Naive thymus-derived CD8-positive, alpha-beta T cell (primary cell): ENCODE data around the gene TNFRSF1B. TPM values are rescaled to one million over a fixed set of nuclear protein-coding genes. Genes with fewer than 3 reads are reported as not detected.

Experiments
- ATAC-seq, 2 donors: fragments of 150-1000 bp; cut with Tn5 transposase in 1 of 2; sonication (Bioruptor Pico), chemical (Tn5 transposase) in 1 of 2; 1 replicate in 1 of 2; 2 replicates in 1 of 2; pipeline ENCODE4 v1.10.0; 2021; ENCODE audit warnings: mild to moderate bottlenecking in 2 of 2, moderate library complexity in 2 of 2
- POLR2A ChIA-PET: fragments of 350-600 bp; sonication (Branson Sonifier 250); formaldehyde crosslinking; loops from one replicate; lab custom pipeline; 2021; ENCODE audit warnings: antibody characterized with exemption; lab: Charles Lee
- DNase-seq, 10 donors: peaks; one replicate each; pipeline versions ENCODE4 v3.0.0 to v3.0.0-alpha.2; 2020 to 2022
- H3K27ac Mint-ChIP-seq, 10 donors: one replicate each; pipeline ENCODE4 v1.8.0; 2020 to 2022; ENCODE audit warnings: mild to moderate bottlenecking in 10 of 10, mixed read lengths in 10 of 10, moderate library complexity in 4 of 10, inconsistent platforms in 1 of 10
- H3K27me3 Mint-ChIP-seq, 5 donors: one replicate each; pipeline ENCODE4 v1.8.0; 2021 to 2022; ENCODE audit warnings: mixed read lengths in 5 of 5
- H3K36me3 Mint-ChIP-seq, 3 donors: one replicate each; pipeline ENCODE4 v1.8.0; 2020 to 2022; ENCODE audit warnings: mixed read lengths in 3 of 3, mild to moderate bottlenecking in 2 of 3, inconsistent platforms in 1 of 3
- H3K4me1 Mint-ChIP-seq, 4 donors: one replicate each; pipeline ENCODE4 v1.8.0; 2021 to 2022; ENCODE audit warnings: mixed read lengths in 4 of 4
- H3K4me3 Mint-ChIP-seq, 10 donors: one replicate each; pipeline ENCODE4 v1.8.0; 2020 to 2022; ENCODE audit warnings: mild to moderate bottlenecking in 10 of 10, mixed read lengths in 10 of 10, moderate library complexity in 6 of 10, inconsistent platforms in 1 of 10
- H3K9me3 Mint-ChIP-seq, 9 donors: one replicate each; pipeline ENCODE4 v1.8.0; 2020 to 2022; ENCODE audit warnings: mixed read lengths in 9 of 9, mild to moderate bottlenecking in 3 of 9, inconsistent platforms in 1 of 9, moderate library complexity in 1 of 9
- polyA plus RNA-seq, 3 donors: library from polyadenylated mRNA; unstranded; fragments of 300-500 nt; fragmentation: Illumina TruSeq; gene quantifications; one replicate each; pipeline ENCODE4 v1.2.3, GENCODE V29; 2021
- total RNA-seq, 8 experiments: library from RNA in 2 of 8; stranded (reverse) in 2 of 8; gene quantifications; one replicate each; pipeline ENCODE4 v1.2.3 and lab custom pipeline; 2021 to 2026

Gene TNFRSF1B
- total and polyA plus RNA-seq, 5 experiments from 2014 or later: 16.5 to 64.6 (median 19.7) TPM

DNA sequence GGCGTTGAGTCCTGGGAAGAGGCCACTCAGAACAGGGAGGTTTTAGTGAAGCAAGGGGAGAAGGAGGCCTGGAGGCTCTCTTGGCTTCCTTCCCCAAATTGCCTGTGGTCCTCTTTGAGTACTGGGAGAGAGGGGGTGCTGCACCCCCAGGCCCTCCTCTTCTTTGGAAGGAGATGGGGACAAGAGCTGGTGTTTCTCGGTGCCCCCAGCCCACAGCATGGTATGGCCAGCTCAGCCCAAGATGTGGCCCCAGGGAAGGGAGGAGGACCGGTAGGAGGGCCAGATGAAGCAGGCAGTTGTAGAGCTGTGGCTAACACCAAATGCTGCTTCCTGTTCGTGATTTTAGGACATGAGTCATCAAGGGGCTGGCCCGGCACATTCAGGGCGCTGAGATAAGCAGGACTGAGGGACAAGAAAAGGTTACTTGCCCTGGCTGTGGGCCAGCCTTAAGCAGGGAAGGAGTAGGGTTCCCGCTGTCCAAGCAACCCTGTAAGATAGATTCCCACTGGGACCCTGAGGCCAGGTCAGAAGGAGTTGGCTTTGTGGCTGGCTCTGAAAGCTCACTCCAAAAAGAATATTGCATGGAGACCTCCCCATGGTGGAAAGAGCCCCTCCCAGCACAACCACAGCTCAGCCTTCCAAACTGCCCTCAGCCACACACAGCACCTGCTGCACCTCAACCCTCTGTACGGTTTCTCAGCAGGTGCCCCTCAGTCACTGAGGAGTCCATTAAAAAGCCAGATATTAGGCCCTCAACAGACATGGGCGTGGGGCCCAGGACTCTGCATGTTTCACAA, 4.9 kb upstream of the TNFRSF1B start:
- POLR2A ChIA-PET: interaction anchor here (0.6 to 5.5 kb wide), 7 partner anchors 10 to 66 kb away, joined by 4 to 77 read pairs (median 4); no protein-coding TSS in a partner anchor
- Mint-ChIP-seq H3K27ac (peak overlapping the region; percentile 43 to 89 (median 72)), H3K9me3 (peaks cover 0 to 1% (median 0%) of the 10 kb centered on the region in 9 donors), H3K27me3 (no peaks in the 10 kb centered on the region), H3K36me3 (no peaks in the 10 kb centered on the region), H3K4me1 (peaks cover 36 to 84% (median 68%) of the 10 kb centered on the region in 4 donors), H3K4me3 (peak overlapping the region in 9 of 10 donors; percentile 18 to 73 (median 61))
- peak; percentile 74 to 78 for ATAC-seq
- DNase-seq: peak in 5 of 10 donors; percentile 27 to 79 (median 56)

DNA sequence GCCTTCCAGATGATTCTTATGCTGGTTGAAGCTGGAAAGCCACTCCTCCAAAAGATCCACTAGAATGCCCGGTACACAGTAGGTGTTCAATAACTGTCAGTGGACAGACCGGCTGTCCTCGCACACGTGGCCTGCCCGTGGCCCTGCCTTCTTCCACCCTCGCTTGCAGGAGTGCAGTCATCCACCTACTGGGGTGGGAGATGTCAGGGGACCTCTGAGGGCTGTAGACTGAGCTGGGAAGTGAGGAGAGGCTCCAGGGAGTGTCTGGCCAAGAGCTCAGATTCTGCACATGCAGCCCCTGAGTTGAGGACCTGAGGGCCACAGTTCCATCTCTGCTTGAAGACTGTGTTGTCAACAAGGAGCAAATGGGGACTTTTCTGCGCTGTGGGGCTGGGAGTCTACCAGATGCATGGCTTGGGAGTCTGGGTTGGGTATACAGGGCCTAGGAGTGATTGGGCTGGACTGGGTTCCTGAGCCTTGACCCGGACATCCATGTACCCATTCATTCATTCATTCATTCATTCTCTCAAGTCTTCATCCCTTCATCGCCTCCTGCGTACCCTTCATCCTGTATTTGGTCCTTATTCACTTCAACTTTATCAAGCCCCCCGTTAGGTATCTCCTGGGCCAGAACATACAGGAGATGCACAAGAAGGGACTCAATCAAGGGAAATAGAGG, 4.2 kb upstream of the TNFRSF1B start:
- no peaks in the 10 kb centered on the region for H3K27me3 Mint-ChIP-seq
- POLR2A ChIA-PET: interaction anchor here (0.6 to 5.5 kb wide), 5 partner anchors 9 to 39 kb away, joined by 4 to 77 read pairs (median 5); no protein-coding TSS in a partner anchor

DNA sequence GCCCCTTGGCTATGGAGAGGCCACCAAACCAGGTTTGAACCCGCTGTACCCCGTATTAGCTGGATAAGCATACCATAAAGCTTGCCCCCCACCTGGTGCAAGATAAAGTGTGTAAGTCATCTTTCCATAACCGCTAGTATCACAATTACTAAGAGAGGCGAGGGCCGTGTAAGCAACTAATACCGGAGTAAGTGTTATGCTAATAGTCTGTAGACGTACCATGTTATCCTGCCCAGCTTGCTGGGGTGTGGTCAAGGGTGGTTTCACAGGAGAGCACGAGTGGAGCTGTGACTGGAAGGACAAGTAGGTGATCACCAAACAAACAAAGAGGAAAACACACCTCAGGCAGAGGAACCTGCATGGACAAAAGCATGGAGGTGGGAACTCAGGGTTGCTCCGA, 3.6 kb upstream of the TNFRSF1B start:
- peak overlapping the region in 2 of 10 donors; percentile 40 to 49 for H3K4me3 Mint-ChIP-seq
- no peak for DNase-seq
- POLR2A ChIA-PET: interaction anchor here (0.7 to 5.5 kb wide), 3 partner anchors 13 to 16 kb away, joined by 4 to 77 read pairs (median 43); no protein-coding TSS in a partner anchor
- H3K9me3 Mint-ChIP-seq: peaks cover 0 to 1% (median 0%) of the 10 kb centered on the region in 9 donors
- ATAC-seq: no peak
- peak overlapping the region in 5 of 10 donors; percentile 28 to 87 (median 56) for H3K27ac Mint-ChIP-seq
- H3K4me1 Mint-ChIP-seq: peaks cover 33 to 78% (median 64%) of the 10 kb centered on the region in 4 donors
- no peaks in the 10 kb centered on the region for H3K36me3 Mint-ChIP-seq
- H3K27me3 Mint-ChIP-seq: no peaks in the 10 kb centered on the region

More for the DNA sequence above, 4.2 kb upstream of the TNFRSF1B start:
- ATAC-seq: no peak
- Mint-ChIP-seq H3K27ac (peak overlapping the region in 8 of 10 donors; percentile 43 to 89 (median 76)), H3K9me3 (peaks cover 0 to 1% (median 0%) of the 10 kb centered on the region in 9 donors), H3K36me3 (no peaks in the 10 kb centered on the region), H3K4me1 (peaks cover 31 to 78% (median 64%) of the 10 kb centered on the region in 4 donors), H3K4me3 (peak overlapping the region in 3 of 10 donors; percentile 49 to 67 (median 64))
- no peak for DNase-seq

DNA sequence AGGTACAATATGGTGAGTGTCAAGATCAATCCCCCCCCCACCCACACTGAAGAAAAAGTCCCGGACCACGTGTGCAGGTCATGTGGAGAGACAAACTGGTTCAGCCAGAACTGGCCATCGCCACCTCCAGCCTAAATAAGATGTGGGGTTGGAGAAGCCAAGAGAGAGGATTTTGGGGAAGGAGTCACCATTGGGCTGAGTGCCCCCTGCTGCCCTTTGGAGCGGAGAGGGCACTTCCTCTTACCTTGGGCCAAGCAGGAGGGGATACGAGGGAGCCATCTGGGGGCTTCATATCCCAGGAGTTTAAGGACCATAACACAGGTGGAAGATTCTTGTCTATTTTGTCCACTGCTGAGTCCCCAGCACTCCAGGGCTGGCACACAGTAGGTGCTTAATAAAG, 2.6 kb upstream of the TNFRSF1B start:
- peak overlapping the region in 5 of 10 donors; percentile 20 to 87 (median 43) for H3K27ac Mint-ChIP-seq
- DNase-seq (no peak), ATAC-seq (no peak)
- peaks cover 0 to 1% (median 0%) of the 10 kb centered on the region in 9 donors for H3K9me3 Mint-ChIP-seq
- POLR2A ChIA-PET: interaction anchor here (1.3 to 5.5 kb wide), 4 partner anchors 10 to 14 kb away, joined by 5 to 77 read pairs (median 17); no protein-coding TSS in a partner anchor
- no peaks in the 10 kb centered on the region for H3K27me3 Mint-ChIP-seq
- peaks cover 33 to 80% (median 66%) of the 10 kb centered on the region in 4 donors for H3K4me1 Mint-ChIP-seq
- no peaks in the 10 kb centered on the region for H3K36me3 Mint-ChIP-seq
- H3K4me3 Mint-ChIP-seq: peak overlapping the region in 2 of 10 donors; percentile 22 to 42

DNA sequence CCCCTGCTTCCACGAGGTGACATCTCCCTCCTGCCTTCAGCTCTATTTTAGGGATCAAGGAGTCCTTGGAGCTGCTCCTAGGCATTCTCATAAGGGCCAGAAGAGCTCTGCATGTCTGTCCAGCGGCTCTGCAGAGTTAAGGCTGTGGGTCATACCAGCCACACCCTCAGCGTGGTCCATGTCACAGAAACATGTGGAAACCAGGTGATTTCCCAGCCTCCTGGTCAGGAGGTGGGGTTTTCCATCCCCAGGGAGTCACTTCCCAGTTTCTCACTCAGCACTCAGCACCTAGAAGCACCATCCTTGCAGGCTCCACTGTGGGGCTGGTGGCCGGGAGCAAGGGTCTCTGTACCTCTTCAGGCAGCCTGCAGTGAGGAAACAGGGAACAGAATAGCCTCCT, 1.4 kb upstream of the TNFRSF1B start:
- Mint-ChIP-seq H3K4me1 (peaks cover 35 to 83% (median 70%) of the 10 kb centered on the region in 4 donors), H3K9me3 (no peaks in the 10 kb centered on the region), H3K4me3 (peak overlapping the region in 2 of 10 donors; percentile 33 to 45), H3K27ac (peak overlapping the region in 1 of 10 donors; percentile 67), H3K36me3 (no peaks in the 10 kb centered on the region), H3K27me3 (no peaks in the 10 kb centered on the region)
- DNase-seq: no peak
- no peak for ATAC-seq
- POLR2A ChIA-PET: interaction anchor here (0.9 to 3.5 kb wide), 7 partner anchors 9 to 46 kb away, joined by 3 to 22 read pairs (median 5); no protein-coding TSS in a partner anchor

DNA sequence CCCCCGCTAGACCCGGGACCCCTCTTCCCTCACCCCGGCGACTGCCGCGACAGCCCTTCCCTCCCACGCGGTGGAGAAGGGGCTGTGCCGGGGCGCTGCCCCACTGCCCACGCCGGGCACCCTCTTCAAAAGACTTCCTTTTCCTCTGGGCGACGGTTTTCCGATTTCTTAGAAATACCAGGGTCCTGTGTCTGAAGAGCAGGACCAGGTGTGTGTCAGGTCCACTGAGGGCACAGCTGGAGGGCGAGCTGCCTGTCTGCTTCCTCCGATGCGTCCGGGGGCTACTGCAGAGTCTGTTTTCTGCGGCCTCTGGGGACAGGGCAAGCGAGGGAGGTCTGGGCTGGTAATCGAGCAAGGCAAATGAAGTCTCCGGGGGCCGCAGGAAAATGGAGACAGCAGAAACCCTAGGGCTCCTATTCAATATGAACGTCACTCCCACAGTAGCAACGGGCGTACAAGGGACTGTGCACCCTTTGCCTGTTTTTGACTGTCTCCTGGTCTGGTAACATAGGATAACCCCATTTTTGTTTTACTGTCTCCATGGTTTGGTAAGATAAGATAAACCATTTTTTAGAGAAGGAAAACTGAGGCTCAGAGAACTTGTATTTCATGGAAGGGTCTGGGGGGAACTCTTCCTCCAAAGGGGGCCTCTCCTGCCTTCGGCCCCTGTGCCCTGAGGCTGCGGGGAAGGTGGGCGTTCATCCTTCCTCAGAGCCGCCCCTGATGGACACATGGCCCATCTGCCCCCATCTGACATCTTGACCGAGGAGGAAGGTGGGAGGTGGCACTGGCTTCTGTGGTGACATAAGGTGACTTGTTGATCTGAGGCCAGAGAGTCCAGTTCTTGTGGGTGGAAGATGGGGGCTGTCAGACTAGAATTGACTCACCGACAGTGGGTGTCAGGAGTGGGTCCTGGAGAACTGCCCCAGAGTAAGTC, 970 bp downstream of the TNFRSF1B start:
- DNase-seq: peak in 1 of 10 donors; percentile 24
- Mint-ChIP-seq H3K9me3 (no peaks in the 10 kb centered on the region), H3K27ac (peak overlapping the region; percentile 91 to 98 (median 97)), H3K4me1 (peaks cover 31 to 77% (median 65%) of the 10 kb centered on the region in 4 donors), H3K27me3 (no peaks in the 10 kb centered on the region), H3K4me3 (peak overlapping the region; percentile 94 to 100 (median 97)), H3K36me3 (peaks cover 0 to 4% (median 3%) of the 10 kb centered on the region in 3 donors)
- POLR2A ChIA-PET: interaction anchor here (1.0 to 3.5 kb wide), 9 partner anchors 8 to 61 kb away, joined by 3 to 35 read pairs (median 5); no protein-coding TSS in a partner anchor
- ATAC-seq: peak; percentile 29 to 44

DNA sequence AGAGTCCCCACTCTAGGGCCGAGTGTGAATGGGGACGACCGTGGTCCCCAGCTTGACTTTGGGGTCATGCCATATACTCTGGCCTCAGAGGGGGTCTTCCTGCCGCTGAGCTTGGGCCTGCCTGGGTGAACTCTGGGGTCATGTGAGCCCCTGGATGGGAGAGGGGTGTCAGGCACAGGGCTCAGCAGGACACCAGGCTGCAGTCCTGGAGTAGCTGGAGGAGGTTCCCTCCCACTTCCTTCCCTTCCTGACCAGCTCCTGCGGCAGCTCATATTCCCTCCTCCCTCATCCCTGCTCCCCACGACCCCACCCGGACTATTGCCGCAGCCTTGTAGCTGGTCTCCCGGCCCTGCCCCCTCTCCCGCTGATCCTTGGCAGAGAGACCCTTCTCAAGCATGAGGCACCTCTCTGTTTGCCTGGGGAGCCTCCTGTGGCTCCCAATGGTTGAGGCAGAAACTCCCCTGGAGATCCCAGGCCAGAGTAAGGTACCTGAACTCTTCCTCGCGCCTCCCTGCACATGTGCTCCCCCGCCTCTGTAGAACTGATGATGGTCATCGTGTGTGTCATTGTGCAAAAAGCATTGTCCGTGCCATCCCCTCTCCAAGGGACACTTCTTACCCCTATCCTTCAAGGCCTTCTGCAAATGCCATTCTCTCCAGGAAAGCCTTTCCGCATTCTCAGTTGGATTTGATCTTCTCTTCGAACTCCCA, 1.8 kb downstream of the TNFRSF1B start:
- Mint-ChIP-seq H3K9me3 (no peaks in the 10 kb centered on the region), H3K27ac (peak overlapping the region; percentile 29 to 98 (median 97)), H3K27me3 (no peaks in the 10 kb centered on the region), H3K36me3 (peaks cover 0 to 4% (median 3%) of the 10 kb centered on the region in 3 donors), H3K4me3 (peak overlapping the region; percentile 94 to 100 (median 97)), H3K4me1 (peaks cover 29 to 77% (median 65%) of the 10 kb centered on the region in 4 donors)
- DNase-seq: no peak
- no peak for ATAC-seq
- POLR2A ChIA-PET: interaction anchor here (0.5 to 3.2 kb wide), 7 partner anchors 9 to 477 kb away, joined by 3 to 35 read pairs (median 4); partner anchors contain the start of gene DRAXIN

DNA sequence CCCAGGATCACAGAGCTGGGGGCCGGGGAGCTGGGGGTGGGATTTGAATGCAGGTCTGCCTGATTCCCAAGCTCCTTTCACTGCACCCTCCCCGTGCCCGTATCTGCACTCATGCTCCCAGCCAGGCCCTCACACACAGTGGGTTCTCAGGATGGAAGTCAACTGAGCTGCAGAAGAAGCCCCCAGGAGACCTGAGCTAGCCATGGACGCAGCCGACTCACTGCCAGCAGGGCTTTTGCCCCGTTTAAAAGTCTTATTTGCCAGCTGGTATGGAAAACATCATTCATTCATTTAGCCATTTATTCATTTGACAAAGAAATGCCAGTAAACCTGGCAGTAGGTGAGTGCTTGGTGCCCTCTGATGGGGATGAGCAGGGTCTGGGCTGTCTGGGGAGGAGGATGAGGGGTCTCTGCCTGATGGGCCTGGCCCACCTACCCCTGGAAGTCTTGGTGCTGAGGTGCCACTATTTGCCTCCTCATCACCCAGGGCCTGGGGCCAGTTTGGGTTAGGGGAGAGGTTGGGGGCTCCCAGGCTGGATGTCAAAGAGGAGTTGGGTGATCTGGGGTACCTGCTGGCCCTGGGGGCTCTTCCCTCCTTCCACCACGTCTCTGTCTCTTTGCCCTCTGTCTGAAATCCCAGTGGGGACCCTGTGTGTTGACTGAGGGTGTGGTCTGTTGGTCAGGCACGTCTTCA, 2.8 kb downstream of the TNFRSF1B start:
- DNase-seq: no peak

DNA sequence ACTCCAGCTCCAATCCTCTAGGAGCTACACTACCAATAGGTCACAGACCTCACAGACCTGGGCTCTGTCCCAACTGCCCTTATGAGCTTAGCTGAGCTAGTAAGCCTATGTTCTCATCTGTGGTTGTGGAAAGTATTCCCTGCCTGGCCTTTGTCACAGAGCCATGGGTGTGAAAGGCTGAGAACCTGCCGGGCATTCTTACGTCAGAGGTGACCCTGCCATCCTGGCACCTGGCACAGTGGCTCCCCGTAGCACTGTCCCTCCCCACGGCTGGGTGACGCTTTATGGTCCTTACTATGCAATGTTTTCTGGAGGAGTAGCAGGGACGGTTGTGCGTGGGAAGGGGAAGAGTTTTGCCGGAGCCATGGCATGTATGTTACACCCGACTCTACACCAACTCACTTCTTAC, 3.5 kb downstream of the TNFRSF1B start:
- Mint-ChIP-seq H3K9me3 (no peaks in the 10 kb centered on the region), H3K4me3 (peak overlapping the region in 3 of 10 donors; percentile 43 to 74 (median 49)), H3K27ac (peak overlapping the region; percentile 69 to 98 (median 91)), H3K27me3 (peaks cover 0 to 2% (median 0%) of the 10 kb centered on the region in 5 donors), H3K36me3 (peaks cover 0 to 4% (median 3%) of the 10 kb centered on the region in 3 donors), H3K4me1 (peaks cover 33 to 81% (median 76%) of the 10 kb centered on the region in 4 donors)
- no peak for ATAC-seq
- POLR2A ChIA-PET: interaction anchor here (0.6 to 3.2 kb wide), 3 partner anchors 20 to 37 kb away, joined by 3 to 35 read pairs (median 3); no protein-coding TSS in a partner anchor
- no peak for DNase-seq

More for the DNA sequence above, 2.8 kb downstream of the TNFRSF1B start:
- no peak for ATAC-seq
- H3K27me3 Mint-ChIP-seq: peaks cover 0 to 2% (median 0%) of the 10 kb centered on the region in 5 donors
- POLR2A ChIA-PET: interaction anchor here (0.6 to 3.2 kb wide), 4 partner anchors 8 to 34 kb away, joined by 3 to 35 read pairs (median 12); no protein-coding TSS in a partner anchor
- no peaks in the 10 kb centered on the region for H3K9me3 Mint-ChIP-seq
- H3K27ac Mint-ChIP-seq: peak overlapping the region; percentile 69 to 98 (median 92)
- peak overlapping the region in 4 of 10 donors; percentile 43 to 100 (median 74) for H3K4me3 Mint-ChIP-seq
- peaks cover 0 to 4% (median 3%) of the 10 kb centered on the region in 3 donors for H3K36me3 Mint-ChIP-seq
- peaks cover 32 to 79% (median 73%) of the 10 kb centered on the region in 4 donors for H3K4me1 Mint-ChIP-seq
